ENCODE measurements around the gene ZNF23. TPM values are rescaled to one million over a fixed set of nuclear protein-coding genes. Genes with fewer than 3 reads are reported as not detected.

The ZNF23 gene
- total RNA-seq, 3 donors from 2014 or later (not counting 1 experiment from before 2014, with no cell fraction given), result 7.2 to 8.9 (median 7.8) TPM

- H3K9me3 ChIP-seq (ENCODE audit: control insufficient read depth, insufficient read depth, low read length), result peaks cover 43% of the 10 kb centered on the region
- H3K36me3 ChIP-seq (ENCODE audit: control insufficient read depth, insufficient read depth, low read length), result peaks cover 4% of the 10 kb centered on the region
- intact Hi-C loops (cut with micrococcal nuclease), result no loop called here
- Mint-ChIP-seq H3K27ac (no peak overlapping the region), H3K9me3 (peaks cover 5 to 6% of the 10 kb centered on the region in 2 donors), H3K4me3 (no peak overlapping the region), H3K4me1 (peaks cover 0 to 5% of the 10 kb centered on the region in 2 donors), H3K27me3 (ENCODE audit: low read depth in 2 of 2) (peaks cover 0 to 3% of the 10 kb centered on the region in 2 donors), H3K36me3 (peaks cover 12% of the 10 kb centered on the region)
- no peaks in the 10 kb centered on the region for H3K27me3 ChIP-seq (ENCODE audit: control insufficient read depth, insufficient read depth, low read length)
- ATAC-seq, result peak in 1 of 3 donors; percentile 16
- DNase-seq, result no peak
- H3K4me1 ChIP-seq (ENCODE audit: control insufficient read depth, insufficient read depth, low read length), result no peaks in the 10 kb centered on the region
- no peak overlapping the region for H3K27ac ChIP-seq (ENCODE audit: low read length)
- H3K4me3 ChIP-seq (ENCODE audit: low read length), result no peak overlapping the region
- TF ChIP-seq CTCF (IDR thresholded peaks at IDR 0.05), result no peak
- WGBS (ENCODE audit: insufficient coverage), result 93% methylated on average over 6 of the region's 6 CpGs
Observed at GRCh38 chr16:71443714-71444113, 18.3 kb downstream of the ZNF23 start.

- no peak within 1 kb of the TSS for H3K27ac Mint-ChIP-seq
- H3K4me1 ChIP-seq (ENCODE audit: control insufficient read depth, insufficient read depth, low read length), result no peaks in the 10 kb centered on the region
- no peak within 1 kb of the TSS for H3K27ac ChIP-seq (ENCODE audit: low read length)
- ATAC-seq, result no peak
- intact Hi-C loops (cut with micrococcal nuclease), result no loop called here
- H3K27me3 ChIP-seq (ENCODE audit: control insufficient read depth, insufficient read depth, low read length), result no peaks in the 10 kb centered on the region
- H3K36me3 ChIP-seq (ENCODE audit: control insufficient read depth, insufficient read depth, low read length), result no peaks in the 10 kb centered on the region
- WGBS (ENCODE audit: insufficient coverage), result 87% methylated on average over 13 of the region's 13 CpGs
- peaks cover 0 to 5% of the 10 kb centered on the region in 2 donors for H3K4me1 Mint-ChIP-seq
- H3K4me3 Mint-ChIP-seq, result no peak within 1 kb of the TSS
- peaks cover 32% of the 10 kb centered on the region for H3K9me3 ChIP-seq (ENCODE audit: control insufficient read depth, insufficient read depth, low read length)
- H3K9me3 Mint-ChIP-seq, result peaks cover 5% of the 10 kb centered on the region in 2 donors
- no peak within 1 kb of the TSS for H3K4me3 ChIP-seq (ENCODE audit: low read length)
- TF ChIP-seq CTCF (IDR thresholded peaks at IDR 0.05), result no peak
- H3K36me3 Mint-ChIP-seq, result no peaks in the 10 kb centered on the region
- H3K27me3 Mint-ChIP-seq (ENCODE audit: low read depth in 2 of 2), result peaks cover 7 to 11% of the 10 kb centered on the region in 2 donors
- no peak for DNase-seq
Observed at GRCh38 chr16:71442051-71442440, 20.0 kb downstream of the ZNF23 start, which contains the start of gene TLE7. TSS of gene TLE7 (minus strand) at chr16:71442054. CDS start at chr16:71433324, 8,730 bp downstream.

GRCh38 chr16:71441348-71442050, 20.5 kb downstream of the ZNF23 start:
- Mint-ChIP-seq H3K9me3 (peaks cover 5% of the 10 kb centered on the region in 2 donors), H3K27me3 (ENCODE audit: low read depth in 2 of 2) (peaks cover 7 to 12% of the 10 kb centered on the region in 2 donors), H3K36me3 (no peaks in the 10 kb centered on the region), H3K4me1 (peaks cover 0 to 5% of the 10 kb centered on the region in 2 donors), H3K27ac (no peak overlapping the region), H3K4me3 (no peak overlapping the region)
- peak; percentile 60 for TF ChIP-seq CTCF (IDR thresholded peaks at IDR 0.05)
- 43% methylated on average over 71 of the region's 71 CpGs for WGBS (ENCODE audit: insufficient coverage)
- H3K4me1 ChIP-seq (ENCODE audit: control insufficient read depth, insufficient read depth, low read length), result no peaks in the 10 kb centered on the region
- intact Hi-C loops (cut with micrococcal nuclease), result loop anchor here (2.0 kb wide), 1 partner anchor 57 kb away; no protein-coding TSS in a partner anchor
- no peak overlapping the region for H3K4me3 ChIP-seq (ENCODE audit: low read length)
- ATAC-seq, result peak in 2 of 3 donors; percentile 35 to 65
- no peaks in the 10 kb centered on the region for H3K36me3 ChIP-seq (ENCODE audit: control insufficient read depth, insufficient read depth, low read length)
- H3K27ac ChIP-seq (ENCODE audit: low read length), result no peak overlapping the region
- DNase-seq, result peak; percentile 41 to 48
- H3K27me3 ChIP-seq (ENCODE audit: control insufficient read depth, insufficient read depth, low read length), result no peaks in the 10 kb centered on the region
- peaks cover 26% of the 10 kb centered on the region for H3K9me3 ChIP-seq (ENCODE audit: control insufficient read depth, insufficient read depth, low read length)
